Skin of body (tissue), 2 donors: ENCODE data around the gene LRRC75B. TPM values are rescaled to one million over a fixed set of nuclear protein-coding genes. Genes with fewer than 3 reads are reported as not detected.
"Not testable (repeated sequence)": the region's sequence is repeated elsewhere in the genome, so short reads cannot be mapped to it uniquely, and the experiment has no call there.

ENCODE experiments used
- DNase-seq: peaks from one replicate; lab custom pipeline; 2025; lab: John Stamatoyannopoulos, UW
- total RNA-seq: library from RNA; depleted of rRNA; stranded (reverse); fragments of >200 nt; gene quantifications from one replicate; pipeline ENCODE4 v1.2.3, GENCODE V29; 2014

Gene LRRC75B
- 6.2 TPM for total RNA-seq

GRCh38 chr22:24592851-24593558 is at the start of gene LRRC75B:
Gene LRRC75B, minus strand, starts transcription at chr22:24593073. Its CDS starts 34 bp downstream, at chr22:24593039.
- peak; percentile 45 for DNase-seq

DNA sequence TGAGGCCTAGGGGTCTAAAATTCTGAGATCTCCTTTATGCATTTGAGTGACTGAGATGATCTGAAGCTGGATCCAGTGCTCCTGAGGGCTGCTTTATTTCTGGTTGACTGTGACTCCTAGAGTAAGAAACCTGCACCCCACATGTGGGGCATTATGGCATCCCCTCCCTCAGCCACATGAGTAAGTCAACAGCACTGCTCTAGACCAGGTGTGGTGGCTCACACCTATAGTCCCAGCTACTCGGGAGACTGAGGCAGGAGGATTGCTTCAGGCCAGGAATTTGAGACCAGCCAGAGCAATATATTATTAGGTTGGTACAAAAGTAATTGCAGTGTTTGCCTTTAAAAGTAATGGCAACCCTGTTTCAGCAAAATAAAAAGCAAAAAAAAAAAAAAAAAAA is 49.4 kb upstream of the LRRC75B start:
- DNase-seq = not testable (repeated sequence)

DNA sequence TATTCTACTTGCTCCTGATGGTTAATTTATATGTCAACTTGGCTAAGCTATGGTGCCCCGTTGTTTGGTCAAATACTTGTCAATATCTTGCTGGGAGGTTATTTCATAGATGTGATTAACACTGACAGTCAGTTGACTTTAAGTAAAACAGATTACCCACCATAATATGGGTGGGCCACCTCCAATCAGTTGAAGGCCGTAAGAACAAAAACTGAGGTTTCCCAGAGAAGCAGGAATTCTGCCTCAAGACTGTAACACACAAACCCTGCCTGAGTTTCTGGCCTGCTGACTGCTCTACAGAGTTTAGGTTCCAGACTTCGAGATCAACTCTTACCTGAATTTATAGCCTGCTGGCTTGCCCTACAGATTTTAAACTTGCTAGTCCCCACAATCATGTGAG is 43.6 kb upstream of the LRRC75B start:
- DNase-seq = not testable (repeated sequence)

GRCh38 chr22:24634776-24635389 is 42.0 kb upstream of the LRRC75B start:
- not testable (repeated sequence) for DNase-seq

- not testable (repeated sequence) for DNase-seq
These were observed 40.6 kb upstream of the LRRC75B start for GRCh38 chr22:24633231-24634023.

DNA sequence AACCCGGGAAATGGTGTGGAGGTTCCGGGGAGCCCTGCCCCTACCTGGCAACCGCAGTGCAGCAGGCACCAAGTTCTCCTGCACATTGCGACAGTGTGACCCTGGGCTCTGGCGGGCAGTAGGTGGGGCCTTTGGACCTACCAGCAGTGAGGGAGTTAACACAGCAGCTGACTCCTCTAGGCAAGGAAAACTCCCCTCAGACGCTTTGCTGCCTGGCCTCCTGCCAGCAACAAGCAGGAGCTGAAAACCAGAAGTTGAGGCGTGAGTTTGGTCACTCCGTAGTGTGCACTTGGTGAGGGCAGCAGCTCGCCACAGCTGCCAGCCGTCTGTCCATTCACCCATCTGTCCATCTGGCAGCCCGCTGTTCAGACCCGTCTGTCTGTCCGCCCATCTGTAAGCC is 39.8 kb upstream of the LRRC75B start:
- not testable (repeated sequence) for DNase-seq

GRCh38 chr22:24631430-24632122 is 38.7 kb upstream of the LRRC75B start:
- DNase-seq = not testable (repeated sequence)

DNA sequence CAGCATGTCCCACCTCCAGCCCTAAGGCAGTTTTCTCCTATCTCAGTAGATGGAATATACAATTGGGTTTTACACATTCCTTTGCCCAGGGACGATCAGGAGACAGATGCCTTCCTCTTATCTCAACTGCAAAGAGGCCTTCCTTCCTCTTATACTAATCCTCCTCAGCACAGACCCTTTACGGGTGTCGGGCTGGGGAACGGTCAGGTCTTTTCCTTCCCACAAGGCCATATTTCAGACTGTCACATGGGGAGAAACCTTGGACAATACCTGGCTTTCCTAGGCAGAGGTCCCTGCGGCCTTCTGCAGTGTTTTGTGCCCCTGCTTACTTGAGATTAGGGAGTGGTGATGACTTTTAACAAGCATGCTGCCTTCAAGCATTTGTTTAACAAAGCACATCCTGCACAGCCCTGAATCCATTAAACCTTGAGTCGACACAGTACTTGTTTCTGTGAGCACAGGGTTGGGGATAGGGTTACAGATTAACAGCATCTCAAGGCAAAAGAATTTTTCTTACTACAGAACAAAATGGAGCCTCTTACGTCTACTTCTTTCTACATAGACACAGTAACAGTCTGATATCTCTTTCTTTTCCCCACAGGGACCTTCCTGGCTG is 38.0 kb upstream of the LRRC75B start:
- DNase-seq = not testable (repeated sequence)

GRCh38 chr22:24629069-24629468 is 36.2 kb upstream of the LRRC75B start:
- DNase-seq = not testable (repeated sequence)

- not testable (repeated sequence) for DNase-seq
These were observed 35.0 kb upstream of the LRRC75B start for GRCh38 chr22:24627911-24628310.

DNA sequence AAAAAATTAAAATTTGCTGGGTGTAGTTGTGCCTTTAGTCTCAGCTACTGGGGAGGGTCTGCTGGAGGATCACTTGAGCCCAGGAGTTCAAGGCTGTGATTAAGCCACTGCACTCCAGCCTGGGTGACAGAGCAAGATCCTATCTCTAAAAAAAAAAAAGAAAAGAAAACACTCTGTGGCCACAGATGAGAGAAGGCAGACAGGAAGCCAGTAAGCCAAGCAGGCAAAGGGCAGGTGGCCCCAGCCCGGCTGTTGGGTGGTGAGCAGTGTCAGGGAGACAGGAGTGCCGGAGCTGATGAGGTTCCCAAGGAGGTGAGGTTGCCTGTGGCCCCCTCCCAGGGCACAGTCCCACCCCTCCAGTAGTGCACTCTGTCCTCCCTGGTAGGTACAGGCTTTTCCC is 29.7 kb upstream of the LRRC75B start:
- DNase-seq = not testable (repeated sequence)

GRCh38 chr22:24621244-24621643 is 28.4 kb upstream of the LRRC75B start:
- not testable (repeated sequence) for DNase-seq

- not testable (repeated sequence) for DNase-seq
These were observed 21.9 kb upstream of the LRRC75B start for GRCh38 chr22:24614794-24615193.

DNA sequence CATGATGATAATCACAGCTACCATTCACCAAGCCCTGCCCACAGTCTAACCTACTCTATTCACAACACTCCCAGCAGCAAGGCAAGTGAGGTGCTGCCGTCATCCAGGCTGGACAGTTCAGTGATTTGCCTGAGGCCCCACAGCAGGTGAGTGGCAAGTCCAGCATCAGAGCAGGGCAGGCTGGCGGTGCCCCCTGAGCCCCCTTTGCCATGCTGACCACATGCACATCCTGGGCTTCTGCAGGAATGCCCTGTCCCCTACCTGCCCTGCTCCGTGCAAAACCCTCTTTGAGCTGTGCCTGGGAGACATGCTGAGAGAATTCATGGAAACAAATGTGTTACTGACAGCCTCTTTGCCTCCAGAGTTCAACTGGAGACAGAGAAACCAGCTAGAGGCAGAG is 17.0 kb upstream of the LRRC75B start:
- not testable (repeated sequence) for DNase-seq

DNA sequence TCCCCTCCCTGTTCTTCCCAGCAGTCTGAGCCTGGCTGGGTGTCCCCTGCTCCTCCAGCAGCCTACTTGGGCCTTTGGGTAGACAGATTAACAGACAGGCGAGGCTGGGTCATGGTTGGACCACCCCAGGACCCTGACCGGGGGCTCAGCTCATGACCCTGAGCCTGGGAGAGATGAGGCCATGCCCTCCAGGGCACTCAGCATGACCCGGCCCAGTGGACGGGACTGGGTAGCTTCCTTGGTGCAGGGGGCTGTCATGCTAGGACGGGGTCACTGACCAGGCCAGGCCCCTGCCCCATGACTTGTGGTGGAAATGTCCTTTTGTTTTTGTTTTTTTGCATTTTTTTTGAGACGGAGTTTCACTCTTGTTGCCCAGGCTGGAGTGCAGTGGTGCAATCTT is 15.5 kb upstream of the LRRC75B start:
- DNase-seq = not testable (repeated sequence)

DNA sequence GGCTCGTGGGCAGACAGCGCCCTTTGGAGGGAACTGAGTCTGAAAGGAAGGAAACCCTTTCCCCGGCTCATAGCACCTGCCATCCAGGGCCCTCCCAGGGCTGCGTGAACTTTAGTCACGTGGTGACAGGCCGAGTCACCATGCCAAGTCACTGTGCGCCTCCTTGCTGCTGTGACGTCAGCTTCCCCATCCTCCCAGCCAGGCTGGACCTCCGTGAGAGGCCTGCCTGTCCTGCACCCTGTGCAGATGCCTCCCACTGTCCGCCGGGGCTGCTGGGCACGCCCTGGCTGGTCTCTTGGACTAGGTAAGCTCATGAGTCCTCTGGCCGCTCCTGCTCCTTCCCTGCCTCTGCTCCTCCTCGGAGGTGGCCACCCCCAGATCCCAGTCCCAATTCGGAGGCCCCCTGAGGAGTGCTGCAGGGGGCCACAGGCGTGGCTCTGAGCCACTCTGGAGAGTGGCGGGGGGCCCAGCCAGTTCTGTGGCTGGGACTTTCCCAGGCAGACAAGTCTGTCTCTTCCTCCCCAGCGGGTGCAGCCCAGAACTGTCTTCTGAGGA is 14.6 kb upstream of the LRRC75B start:
- not testable (repeated sequence) for DNase-seq

DNA sequence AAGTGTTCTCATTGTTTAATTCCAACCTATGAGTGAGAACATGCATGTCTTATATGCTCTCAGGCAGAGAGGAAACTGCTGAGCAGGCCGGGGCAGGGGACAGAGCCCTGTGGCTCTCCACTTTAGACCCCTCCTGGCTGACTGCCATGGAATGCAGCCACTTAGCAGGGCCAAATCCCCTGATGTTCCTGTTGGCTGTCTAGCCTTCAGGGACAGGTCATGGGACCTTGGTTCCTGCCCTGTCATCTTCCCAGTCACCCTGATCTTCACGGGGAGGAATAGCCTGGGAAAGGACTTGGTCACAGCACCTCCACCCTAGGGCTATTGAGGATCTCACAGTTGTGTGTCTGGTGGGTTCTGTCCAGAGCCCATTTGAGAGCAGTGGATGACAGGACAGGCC is 13.5 kb upstream of the LRRC75B start:
- not testable (repeated sequence) for DNase-seq

GRCh38 chr22:24603770-24604629 is 11.1 kb upstream of the LRRC75B start:
- not testable (repeated sequence) for DNase-seq
